Retinal pigment epithelial cell (primary cell): ENCODE measurements around the gene ENC1.

Source experiments
- DNase-seq: peaks from one replicate; pipeline ENCODE4 v3.0.0-alpha.2; 2010; ENCODE audit warnings: low read depth
- H3K4me3 ChIP-seq: 2 replicates; pipeline ENCODE4 v1.5.1; 2011; ENCODE audit warnings: mild to moderate bottlenecking, low read length, control low read depth, moderate library complexity
- TF ChIP-seq, protein P1 (sequence below): conservative IDR thresholded peaks from 2 replicates; pipeline ENCODE4 v1.5.1; 2011; ENCODE audit warnings: low read depth, low read length, control low read depth, inconsistent platforms

The ENC1 gene

DNA sequence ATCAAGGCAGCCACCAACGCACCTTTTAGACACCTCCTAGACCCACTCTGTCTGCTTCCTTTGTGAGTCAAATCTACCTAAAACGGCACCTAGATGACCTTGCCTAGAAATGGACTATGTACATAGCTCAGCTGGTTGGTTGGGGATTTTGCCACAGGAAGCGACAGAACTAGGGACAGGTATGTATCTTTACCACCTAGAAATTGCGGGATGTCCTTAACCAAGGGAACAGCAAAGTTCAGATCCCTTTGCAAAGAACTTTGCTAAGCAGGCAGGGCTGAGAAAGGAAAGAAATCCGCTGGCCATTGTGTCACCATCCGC, 2.0 kb upstream of the ENC1 start:
- TF ChIP-seq, protein P1, sequence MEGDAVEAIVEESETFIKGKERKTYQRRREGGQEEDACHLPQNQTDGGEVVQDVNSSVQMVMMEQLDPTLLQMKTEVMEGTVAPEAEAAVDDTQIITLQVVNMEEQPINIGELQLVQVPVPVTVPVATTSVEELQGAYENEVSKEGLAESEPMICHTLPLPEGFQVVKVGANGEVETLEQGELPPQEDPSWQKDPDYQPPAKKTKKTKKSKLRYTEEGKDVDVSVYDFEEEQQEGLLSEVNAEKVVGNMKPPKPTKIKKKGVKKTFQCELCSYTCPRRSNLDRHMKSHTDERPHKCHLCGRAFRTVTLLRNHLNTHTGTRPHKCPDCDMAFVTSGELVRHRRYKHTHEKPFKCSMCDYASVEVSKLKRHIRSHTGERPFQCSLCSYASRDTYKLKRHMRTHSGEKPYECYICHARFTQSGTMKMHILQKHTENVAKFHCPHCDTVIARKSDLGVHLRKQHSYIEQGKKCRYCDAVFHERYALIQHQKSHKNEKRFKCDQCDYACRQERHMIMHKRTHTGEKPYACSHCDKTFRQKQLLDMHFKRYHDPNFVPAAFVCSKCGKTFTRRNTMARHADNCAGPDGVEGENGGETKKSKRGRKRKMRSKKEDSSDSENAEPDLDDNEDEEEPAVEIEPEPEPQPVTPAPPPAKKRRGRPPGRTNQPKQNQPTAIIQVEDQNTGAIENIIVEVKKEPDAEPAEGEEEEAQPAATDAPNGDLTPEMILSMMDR = no peak
- DNase-seq = no peak
- no peak overlapping the region for H3K4me3 ChIP-seq

DNA sequence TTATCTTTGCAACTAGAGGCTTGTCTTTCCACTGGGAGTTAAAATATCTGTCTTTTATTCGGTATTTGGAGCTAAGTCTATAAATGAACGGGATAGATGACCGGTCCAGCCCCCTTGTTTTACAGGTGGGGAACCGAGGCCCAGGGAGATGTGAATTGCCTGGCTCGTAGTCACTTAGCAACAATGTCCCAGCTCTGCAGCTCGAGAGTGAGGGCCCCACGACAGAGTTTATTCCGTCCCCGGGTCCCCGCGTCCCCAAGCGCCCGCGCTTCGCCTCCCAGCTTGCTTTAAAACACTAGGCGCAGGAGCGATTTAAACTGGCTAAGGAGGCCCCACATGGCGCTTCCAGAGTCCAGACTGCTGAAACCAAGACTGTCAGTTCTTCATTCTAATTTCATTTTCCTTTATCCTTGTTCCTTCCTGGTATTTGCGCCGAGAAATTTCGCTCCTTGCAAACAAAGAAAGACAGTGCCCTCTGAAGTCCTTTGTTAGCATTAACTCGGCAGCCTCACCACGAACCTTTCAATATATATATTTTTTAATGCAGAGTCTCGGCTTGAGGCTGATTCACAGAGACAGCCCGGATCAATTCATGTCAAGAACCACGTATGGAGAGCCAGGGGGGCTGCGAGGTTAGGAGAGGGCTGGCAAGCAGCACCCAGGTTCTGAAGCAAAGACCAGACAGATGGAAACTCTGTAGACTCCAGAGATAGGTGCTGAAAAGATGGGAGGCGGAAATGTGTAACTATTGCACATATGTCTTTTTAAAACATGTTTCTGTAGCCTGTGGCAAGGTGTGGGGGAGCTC, 1.4 kb upstream of the ENC1 start:
- peak overlapping the region; percentile 95 for H3K4me3 ChIP-seq
- TF ChIP-seq, protein P1 = peak; percentile 69
- no peak for DNase-seq

DNA sequence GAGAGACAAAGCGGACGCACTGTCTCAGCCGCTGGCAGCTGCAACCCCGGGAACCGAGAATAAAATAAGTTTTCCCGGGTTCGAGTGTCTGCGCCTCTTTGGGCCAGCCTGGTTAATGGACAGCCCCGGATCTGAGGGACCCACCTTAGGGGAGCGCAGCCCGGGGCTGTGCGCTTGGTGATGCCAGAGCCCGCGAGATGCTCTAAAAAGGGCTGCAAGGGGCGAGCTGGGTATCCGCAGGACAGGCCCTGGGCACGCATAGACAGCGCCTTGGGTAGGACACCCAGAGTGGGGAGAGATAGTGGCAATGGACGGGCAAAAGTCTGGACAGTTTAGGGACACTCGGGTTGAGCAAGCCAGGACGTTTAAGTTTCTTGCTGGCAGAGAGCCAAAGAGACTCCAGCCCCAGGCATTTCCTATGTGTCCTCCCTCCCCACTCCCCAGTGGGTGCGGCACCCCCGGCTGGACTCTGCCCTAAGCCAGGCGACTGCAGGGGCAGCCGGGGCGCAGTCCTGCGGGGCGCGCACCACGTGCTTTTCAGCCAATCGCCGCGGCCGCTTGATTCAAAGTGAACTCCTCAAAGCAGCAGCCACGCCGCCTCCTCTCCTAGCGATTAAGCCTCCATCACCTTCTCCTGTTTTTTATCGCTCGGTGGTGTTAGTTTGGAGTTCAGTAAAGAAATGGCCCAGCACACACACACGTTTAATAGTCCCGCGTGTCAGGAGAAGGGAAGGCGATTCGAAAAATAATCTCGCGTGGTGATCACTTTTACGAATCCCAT, 616 bp upstream of the ENC1 start:
- H3K4me3 ChIP-seq = peak overlapping the region; percentile 95
- TF ChIP-seq, protein P1 = no peak
- DNase-seq = no peak

DNA sequence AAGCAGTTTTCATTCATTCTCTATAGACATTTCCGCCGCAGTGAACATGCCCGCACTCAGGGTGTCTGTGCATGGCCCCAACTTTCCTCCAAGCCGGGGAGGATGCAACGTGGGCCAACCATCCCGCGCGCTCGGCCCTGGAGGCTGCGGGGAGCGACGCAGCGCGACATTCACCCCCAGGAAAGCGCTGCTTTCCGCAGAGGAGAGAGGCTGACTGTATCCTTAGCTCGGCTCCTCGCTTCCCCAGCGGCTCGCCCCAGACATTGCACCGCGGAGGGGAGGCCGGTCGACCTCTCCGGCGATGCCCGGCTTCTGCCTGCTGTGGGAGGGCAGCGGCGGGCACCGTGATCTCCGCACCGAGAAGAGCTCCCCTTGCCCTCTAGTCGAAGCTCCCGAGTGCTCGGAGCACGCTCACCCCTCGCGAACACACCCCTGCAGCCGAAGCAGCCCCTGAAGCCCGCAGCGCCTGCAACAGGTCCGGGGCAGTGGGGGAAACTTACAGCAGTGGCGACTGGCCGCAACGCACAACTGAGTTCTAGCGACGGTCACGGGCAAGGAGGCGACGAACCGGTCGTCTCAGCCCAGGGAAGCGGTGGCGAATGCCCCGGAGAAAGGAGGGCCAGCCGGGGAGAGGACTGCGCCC, 600 bp downstream of the ENC1 start:
- TF ChIP-seq, protein P1 = peak; percentile 18
- H3K4me3 ChIP-seq = peak overlapping the region; percentile 95
- no peak for DNase-seq

DNA sequence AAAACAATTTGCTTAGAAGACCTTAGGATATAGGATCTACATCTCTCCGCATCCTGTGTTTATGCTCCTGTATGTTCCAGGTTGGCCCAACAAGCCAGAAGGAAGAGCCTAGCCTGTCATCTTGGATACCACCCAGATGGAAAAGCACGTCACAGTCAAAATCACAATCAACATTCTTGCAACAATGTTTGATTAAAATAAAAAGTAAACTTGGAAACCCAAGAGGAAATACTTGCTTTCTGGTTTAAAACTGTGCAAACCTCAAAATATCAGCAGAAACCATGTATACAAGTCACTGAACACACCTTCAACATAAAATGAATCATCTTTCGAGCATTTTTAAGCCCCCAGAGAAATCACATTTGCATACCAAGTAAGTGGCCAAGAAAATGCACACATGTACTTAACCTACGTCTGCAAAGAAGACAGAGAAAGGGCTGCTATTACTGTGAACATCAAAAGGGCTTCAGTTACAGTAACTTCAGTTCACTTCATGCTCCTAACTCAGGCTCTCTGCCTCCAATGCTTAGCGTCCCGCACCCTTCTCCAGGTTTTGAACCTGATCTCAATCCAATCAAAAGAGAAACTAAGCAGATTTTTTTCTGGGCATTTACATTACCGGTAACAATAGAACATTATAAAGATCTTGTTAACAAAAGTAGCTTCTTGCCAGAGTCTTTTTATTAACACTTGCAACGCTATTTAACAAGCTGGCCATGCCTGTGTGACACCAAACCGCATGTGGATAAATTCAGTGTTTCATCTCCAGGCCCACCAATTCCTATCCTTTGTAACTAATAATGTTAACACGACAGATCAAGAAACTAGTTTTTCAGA, 1.3 kb downstream of the ENC1 start:
- no peak for DNase-seq
- TF ChIP-seq, protein P1 = no peak
- peak overlapping the region; percentile 95 for H3K4me3 ChIP-seq

DNA sequence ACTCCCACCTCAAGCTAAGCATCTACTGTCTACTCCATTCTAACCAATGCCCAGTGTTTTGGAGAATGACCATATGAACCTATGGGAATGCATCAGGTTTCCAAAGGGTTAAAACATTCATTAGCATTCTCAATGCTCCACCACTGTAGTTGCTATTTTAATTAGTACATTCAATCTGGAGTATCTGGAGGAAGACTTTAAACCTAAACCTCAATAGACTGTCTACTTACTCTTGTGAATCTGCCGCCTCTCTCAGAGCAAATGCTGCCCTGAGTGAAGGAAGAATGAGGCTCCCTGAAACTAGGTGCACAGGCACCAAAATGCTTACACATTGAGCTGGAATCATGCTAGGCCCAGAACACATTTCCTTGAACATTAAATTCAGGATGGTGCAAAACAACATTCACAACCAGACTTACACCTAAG, 2.0 kb downstream of the ENC1 start:
- no peak for DNase-seq
- TF ChIP-seq, protein P1 = no peak
- H3K4me3 ChIP-seq = peak overlapping the region; percentile 95
